Epithelial cell of esophagus (primary cell): ENCODE data around the gene RBFOX2.

ENCODE experiments used
- DNase-seq: peaks from one replicate; pipeline ENCODE4 v3.0.0; 2010; ENCODE audit warnings: low read depth
- H3K4me3 ChIP-seq: 2 replicates; pipeline ENCODE4 v1.5.1; 2011; ENCODE audit warnings: mild to moderate bottlenecking, low read length, control low read depth
- TF ChIP-seq, protein P1 (sequence below): IDR thresholded peaks from 2 replicates; pipeline ENCODE4 v1.5.1; 2011; ENCODE audit warnings: low read depth, mild to moderate bottlenecking, low read length, control low read depth, inconsistent platforms; ENCODE audit not compliant: insufficient read depth; ENCODE audit errors: missing control alignments

RBFOX2 gene

DNA sequence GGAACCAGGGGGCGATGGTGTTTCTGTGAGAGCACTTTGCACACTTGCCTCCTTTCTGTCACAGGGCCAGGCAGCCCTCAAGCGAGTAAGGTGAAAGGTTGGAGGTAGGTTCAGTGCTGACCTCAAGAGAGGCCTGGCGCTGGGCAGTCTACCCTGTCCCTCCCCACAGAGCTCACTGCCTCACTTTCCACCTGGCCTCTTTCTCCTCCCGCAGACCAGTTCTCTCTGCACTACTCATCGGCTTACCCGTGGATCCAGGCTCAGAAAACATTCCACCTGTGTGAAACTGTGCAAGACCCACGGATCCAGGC, 294.2 kb downstream of the RBFOX2 start:
- TF ChIP-seq, protein P1, sequence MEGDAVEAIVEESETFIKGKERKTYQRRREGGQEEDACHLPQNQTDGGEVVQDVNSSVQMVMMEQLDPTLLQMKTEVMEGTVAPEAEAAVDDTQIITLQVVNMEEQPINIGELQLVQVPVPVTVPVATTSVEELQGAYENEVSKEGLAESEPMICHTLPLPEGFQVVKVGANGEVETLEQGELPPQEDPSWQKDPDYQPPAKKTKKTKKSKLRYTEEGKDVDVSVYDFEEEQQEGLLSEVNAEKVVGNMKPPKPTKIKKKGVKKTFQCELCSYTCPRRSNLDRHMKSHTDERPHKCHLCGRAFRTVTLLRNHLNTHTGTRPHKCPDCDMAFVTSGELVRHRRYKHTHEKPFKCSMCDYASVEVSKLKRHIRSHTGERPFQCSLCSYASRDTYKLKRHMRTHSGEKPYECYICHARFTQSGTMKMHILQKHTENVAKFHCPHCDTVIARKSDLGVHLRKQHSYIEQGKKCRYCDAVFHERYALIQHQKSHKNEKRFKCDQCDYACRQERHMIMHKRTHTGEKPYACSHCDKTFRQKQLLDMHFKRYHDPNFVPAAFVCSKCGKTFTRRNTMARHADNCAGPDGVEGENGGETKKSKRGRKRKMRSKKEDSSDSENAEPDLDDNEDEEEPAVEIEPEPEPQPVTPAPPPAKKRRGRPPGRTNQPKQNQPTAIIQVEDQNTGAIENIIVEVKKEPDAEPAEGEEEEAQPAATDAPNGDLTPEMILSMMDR = no peak
- DNase-seq = no peak
- no peak overlapping the region for H3K4me3 ChIP-seq

DNA sequence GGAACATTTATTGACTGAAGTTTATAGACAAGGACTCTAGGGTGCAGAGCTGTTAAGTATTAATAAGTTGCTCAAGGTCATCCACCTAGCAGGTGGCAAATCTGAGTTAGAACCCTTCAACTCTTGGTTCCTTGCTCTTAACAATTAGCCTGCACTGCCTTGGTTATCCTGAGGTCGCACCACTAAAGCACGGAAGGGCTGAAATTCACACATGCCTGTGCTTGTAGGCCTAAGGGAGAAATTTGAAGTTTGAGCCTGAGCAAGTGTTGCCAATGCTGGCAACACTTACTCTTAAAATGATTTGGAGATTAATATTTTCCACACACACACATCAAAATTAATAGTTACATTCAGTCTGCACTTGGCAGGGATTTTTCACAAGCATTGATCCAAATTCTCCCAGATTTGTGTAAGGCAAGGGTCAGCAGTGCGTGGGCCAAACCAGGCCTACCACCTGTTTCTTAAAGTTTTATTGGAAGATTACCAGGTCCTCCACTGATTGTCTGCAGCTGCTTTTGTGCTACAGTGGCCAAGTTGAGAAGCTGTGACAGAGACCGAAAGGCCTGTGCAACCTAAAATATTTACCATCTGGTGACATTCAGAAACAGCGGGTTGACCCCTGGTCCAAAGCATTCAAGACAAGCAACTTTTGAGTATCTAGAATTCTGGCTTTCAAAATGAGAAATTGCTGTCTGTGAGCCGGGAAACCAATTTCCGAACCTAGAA, 294.7 kb downstream of the RBFOX2 start:
- peak; percentile 38 for DNase-seq
- no peak overlapping the region for H3K4me3 ChIP-seq
- TF ChIP-seq, protein P1 = peak; percentile 27

DNA sequence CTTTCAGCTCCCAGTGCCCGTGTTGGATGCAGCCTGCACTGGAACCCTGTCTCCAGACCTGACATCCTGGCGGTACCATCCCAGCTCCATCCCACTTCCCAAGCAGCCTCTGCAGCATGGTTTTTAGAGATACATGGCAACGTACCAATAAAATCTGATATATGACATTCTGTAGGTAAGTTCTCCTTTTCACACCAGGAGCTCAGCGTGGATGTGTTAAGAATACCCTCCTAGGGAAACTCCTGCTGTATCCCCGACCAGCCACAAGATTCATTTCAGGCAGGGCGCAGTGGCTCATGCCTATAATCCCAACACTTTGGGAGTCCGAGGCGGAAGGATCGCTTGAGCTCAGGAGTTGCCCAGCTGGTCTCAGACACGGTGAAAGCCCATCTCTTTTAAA, 295.6 kb downstream of the RBFOX2 start:
- TF ChIP-seq, protein P1 = no peak
- H3K4me3 ChIP-seq = no peak overlapping the region
- DNase-seq = no peak

DNA sequence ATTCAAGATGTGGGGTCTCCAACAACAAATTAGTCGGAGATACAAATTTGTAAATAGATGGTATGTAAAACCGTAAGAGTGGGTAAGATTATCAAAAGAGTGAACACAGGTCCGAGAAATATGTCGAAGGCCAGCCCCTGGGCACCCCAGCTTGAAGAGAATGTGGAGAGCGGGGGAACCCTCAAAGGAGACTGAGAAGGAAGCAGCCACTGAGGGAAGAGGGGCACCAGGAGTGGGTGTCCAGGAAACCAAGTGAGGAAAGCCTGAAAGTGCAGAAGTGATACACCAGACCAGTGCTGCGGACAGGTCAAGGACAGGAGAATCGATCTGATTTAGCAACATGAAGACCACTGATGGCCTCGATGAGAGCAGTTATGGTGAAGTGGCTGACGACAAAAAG, 296.5 kb downstream of the RBFOX2 start:
- H3K4me3 ChIP-seq = no peak overlapping the region
- TF ChIP-seq, protein P1 = no peak
- DNase-seq = no peak

DNA sequence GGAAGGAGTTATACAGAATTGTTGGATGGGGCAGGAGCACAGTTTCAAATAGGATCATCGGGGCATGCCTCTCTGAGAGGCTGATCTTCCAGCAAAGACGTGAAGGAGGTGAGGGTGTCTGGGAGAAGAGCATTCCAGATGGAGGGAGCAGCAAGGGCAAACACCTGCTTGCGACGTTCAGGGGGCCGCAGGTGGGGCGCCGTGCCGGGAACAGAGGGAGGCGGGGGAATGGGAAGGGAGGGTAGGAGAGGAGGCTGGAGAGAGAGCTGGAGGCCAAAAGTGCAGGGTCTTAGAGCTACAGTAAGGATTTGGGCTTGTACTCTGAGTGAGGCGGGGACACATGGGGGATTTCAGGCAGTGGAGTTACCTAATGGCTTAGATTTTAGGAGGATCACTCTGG, 297.3 kb downstream of the RBFOX2 start:
- no peak overlapping the region for H3K4me3 ChIP-seq
- TF ChIP-seq, protein P1 = no peak

DNA sequence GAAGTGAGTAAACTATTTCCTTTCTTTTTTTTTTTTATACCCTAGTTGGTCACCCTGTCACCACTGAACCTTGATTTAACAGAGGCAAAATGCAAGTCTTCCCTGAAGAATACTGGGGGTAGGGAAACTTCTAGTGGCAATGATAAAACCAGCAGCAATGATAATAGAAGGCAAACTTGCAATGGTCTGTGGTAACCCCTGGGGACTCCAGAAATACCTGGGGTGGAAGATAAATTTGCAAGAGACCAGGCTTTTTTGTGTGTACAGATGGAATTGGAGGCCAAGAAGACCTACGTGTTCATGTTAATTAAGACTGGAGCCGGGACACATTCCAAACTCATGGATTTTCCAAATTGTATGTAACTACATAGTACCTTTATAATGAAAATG, 299.3 kb downstream of the RBFOX2 start:
- no peak for DNase-seq
- TF ChIP-seq, protein P1 = no peak
- H3K4me3 ChIP-seq = no peak overlapping the region

More for the DNA sequence above, 297.3 kb downstream of the RBFOX2 start:
- DNase-seq = no peak

DNA sequence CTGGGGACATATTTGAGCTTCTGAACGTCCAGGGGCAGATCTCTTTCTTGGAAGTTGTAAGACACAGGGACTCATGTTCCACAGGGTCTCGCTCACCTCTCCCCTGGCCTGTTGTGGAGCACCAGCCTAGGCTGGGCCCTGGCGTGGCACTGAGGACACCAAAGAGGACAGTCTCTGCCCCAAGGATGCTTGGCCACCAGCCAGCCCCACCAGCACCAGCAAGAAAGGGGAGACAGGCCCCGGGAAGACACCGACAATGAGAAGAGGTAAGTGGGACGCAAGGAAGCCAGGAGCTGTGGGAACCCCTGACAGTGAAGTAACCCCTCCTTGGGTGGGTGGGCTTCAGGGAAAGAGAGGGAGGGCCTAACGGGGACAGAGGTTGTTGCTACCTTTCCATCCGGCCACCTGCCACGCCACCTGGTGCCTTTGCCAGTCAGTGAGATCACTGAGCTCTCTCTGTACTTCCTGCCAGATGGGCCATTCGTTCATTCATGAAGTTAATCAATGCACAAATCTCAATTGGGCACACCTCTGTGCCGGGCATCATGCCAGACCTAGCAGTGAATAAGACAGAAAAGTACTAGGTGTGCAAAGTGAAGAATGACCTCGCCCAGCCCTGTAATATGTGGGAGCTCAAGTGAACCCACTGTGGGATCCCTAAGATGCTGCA, 299.9 kb downstream of the RBFOX2 start:
- peak; percentile 48 for DNase-seq
- TF ChIP-seq, protein P1 = no peak
- H3K4me3 ChIP-seq = no peak overlapping the region
